ENCODE results near the gene ARFIP2.

GRCh38 chr11:6520265-6520664, 39.1 kb upstream of the ARFIP2 start:
- TF ChIP-seq CTCF (IDR thresholded peaks at IDR 0.05) (no peak), POLR2A (IDR thresholded peaks at IDR 0.05) (no peak)

Measured in thyroid gland (tissue), 4 donors.